ENCODE data around the gene CBFB. TPM values are rescaled to one million over a fixed set of nuclear protein-coding genes. Genes with fewer than 3 reads are reported as not detected.

Gene CBFB
- total and polyA plus RNA-seq, 2 of the 13 experiments (the other 11 are each of a cell fraction or from before 2014, with no cell fraction given) = 22.1 to 70.8 TPM

GRCh38 chr16:67109407-67110135 lies 80.6 kb downstream of the CBFB start, which contains the start of gene PHAF1 (continued):
- peak; percentile 97 for TF ChIP-seq ZNF883 (CRISPR knock-in tag; IDR thresholded peaks at IDR 0.05; ENCODE audit: not compliant biosample characterization)
- peak; percentile 19; the same call in 1 of the 2 replicates for TF ChIP-seq MIER2 (CRISPR knock-in tag; IDR thresholded peaks at IDR 0.05)
- peak; percentile 90 for TF ChIP-seq ZNF607 (CRISPR knock-in tag; IDR thresholded peaks at IDR 0.05; ENCODE audit: borderline replicate concordance)
- TF ChIP-seq USF2 (IDR thresholded peaks at IDR 0.05; ENCODE audit: low read depth, low read length) = 0 out of 2 replicates have a peak, but pooled peaks have one; percentile 14
- no peak; the same call in 1 of the 2 replicates for TF ChIP-seq USF2 (CRISPR knock-in tag; IDR thresholded peaks at IDR 0.05; ENCODE audit: borderline replicate concordance)
- peak; percentile 84; the same call in 1 of the 2 replicates for TF ChIP-seq REPIN1 (CRISPR knock-in tag; IDR thresholded peaks at IDR 0.05; ENCODE audit: borderline replicate concordance, low read depth)
- TF ChIP-seq ZNF598 (CRISPR knock-in tag; IDR thresholded peaks at IDR 0.05; ENCODE audit: borderline replicate concordance) = peak; percentile 95
- TF ChIP-seq ASH2L (IDR thresholded peaks at IDR 0.05; ENCODE audit: insufficient read length, low read depth, low read length) = peak; percentile 86
- peak; percentile 95 for TF ChIP-seq ERF (CRISPR knock-in tag; IDR thresholded peaks at IDR 0.05)
- peak; percentile 9; the same call in 1 of the 2 replicates for TF ChIP-seq DZIP1 (CRISPR knock-in tag; IDR thresholded peaks at IDR 0.05)
- TF ChIP-seq NBN (conservative IDR thresholded peaks at IDR 0.05) = no peak
- TF ChIP-seq TP53 (CRISPR knock-in tag; conservative IDR thresholded peaks at IDR 0.05) = peak; percentile 51; the same call in 1 of the 2 replicates
- TF ChIP-seq ZNF841 (CRISPR knock-in tag; IDR thresholded peaks at IDR 0.05; ENCODE audit: borderline replicate concordance) = no peak
- 0 out of 2 replicates have a peak, but pooled peaks have one; percentile 43 for TF ChIP-seq ATF3 (CRISPR knock-in tag; IDR thresholded peaks at IDR 0.05)
- TF ChIP-seq ZNF724P (CRISPR knock-in tag; IDR thresholded peaks at IDR 0.05; ENCODE audit: borderline replicate concordance) = peak; percentile 54; the same call in 1 of the 2 replicates
- no peak for TF ChIP-seq TCF7L2 (IDR thresholded peaks at IDR 0.05; ENCODE audit: low read depth, low read length)
- TF ChIP-seq, protein P1, sequence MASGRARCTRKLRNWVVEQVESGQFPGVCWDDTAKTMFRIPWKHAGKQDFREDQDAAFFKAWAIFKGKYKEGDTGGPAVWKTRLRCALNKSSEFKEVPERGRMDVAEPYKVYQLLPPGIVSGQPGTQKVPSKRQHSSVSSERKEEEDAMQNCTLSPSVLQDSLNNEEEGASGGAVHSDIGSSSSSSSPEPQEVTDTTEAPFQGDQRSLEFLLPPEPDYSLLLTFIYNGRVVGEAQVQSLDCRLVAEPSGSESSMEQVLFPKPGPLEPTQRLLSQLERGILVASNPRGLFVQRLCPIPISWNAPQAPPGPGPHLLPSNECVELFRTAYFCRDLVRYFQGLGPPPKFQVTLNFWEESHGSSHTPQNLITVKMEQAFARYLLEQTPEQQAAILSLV (CRISPR knock-in tag; IDR thresholded peaks at IDR 0.05; ENCODE audit: borderline replicate concordance) = peak; percentile 97
- TF ChIP-seq ZNF33B (CRISPR knock-in tag; IDR thresholded peaks at IDR 0.05) = no peak; the same call in 1 of the 2 replicates
- TF ChIP-seq JUNB (CRISPR knock-in tag; IDR thresholded peaks at IDR 0.05; ENCODE audit: borderline replicate concordance) = no peak; the same call in 1 of the 2 replicates
- peak; percentile 97 for TF ChIP-seq HNRNPLL (IDR thresholded peaks at IDR 0.05; ENCODE audit: low read depth, low read length, poor library complexity, severe bottlenecking)
- TF ChIP-seq JUND (CRISPR knock-in tag; IDR thresholded peaks at IDR 0.05) = peak; percentile 72; the same call in 1 of the 2 replicates
- peak; percentile 84 for TF ChIP-seq ZNF746 (CRISPR knock-in tag; IDR thresholded peaks at IDR 0.05)
- TF ChIP-seq ZSCAN21 (CRISPR knock-in tag; IDR thresholded peaks at IDR 0.05; ENCODE audit: borderline replicate concordance) = peak; percentile 86
- TF ChIP-seq PLRG1 (conservative IDR thresholded peaks at IDR 0.05) = no peak
